Measurements from ENCODE around the gene CMTM1.

- TF ChIP-seq, protein P1, sequence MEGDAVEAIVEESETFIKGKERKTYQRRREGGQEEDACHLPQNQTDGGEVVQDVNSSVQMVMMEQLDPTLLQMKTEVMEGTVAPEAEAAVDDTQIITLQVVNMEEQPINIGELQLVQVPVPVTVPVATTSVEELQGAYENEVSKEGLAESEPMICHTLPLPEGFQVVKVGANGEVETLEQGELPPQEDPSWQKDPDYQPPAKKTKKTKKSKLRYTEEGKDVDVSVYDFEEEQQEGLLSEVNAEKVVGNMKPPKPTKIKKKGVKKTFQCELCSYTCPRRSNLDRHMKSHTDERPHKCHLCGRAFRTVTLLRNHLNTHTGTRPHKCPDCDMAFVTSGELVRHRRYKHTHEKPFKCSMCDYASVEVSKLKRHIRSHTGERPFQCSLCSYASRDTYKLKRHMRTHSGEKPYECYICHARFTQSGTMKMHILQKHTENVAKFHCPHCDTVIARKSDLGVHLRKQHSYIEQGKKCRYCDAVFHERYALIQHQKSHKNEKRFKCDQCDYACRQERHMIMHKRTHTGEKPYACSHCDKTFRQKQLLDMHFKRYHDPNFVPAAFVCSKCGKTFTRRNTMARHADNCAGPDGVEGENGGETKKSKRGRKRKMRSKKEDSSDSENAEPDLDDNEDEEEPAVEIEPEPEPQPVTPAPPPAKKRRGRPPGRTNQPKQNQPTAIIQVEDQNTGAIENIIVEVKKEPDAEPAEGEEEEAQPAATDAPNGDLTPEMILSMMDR (optimal IDR thresholded peaks at IDR 0.05 in 1 of 3, IDR thresholded peaks at IDR 0.05 in 1 of 3, conservative IDR thresholded peaks at IDR 0.05 in 1 of 3; ENCODE audit: extremely low read depth in 1 of 3, insufficient read depth in 2 of 3, low read length in 3 of 3): no peak
- TF ChIP-seq EZH2 (IDR thresholded peaks at IDR 0.05; ENCODE audit: low read length): no peak
Observed at GRCh38 chr16:66542396-66542795, 23.8 kb upstream of the CMTM1 start.
